Liver (tissue), 9 donors: Measurements from ENCODE around the gene PROK1. TPM values are rescaled to one million over a fixed set of nuclear protein-coding genes. Genes with fewer than 3 reads are reported as not detected.

Experiments
- DNase-seq: peaks from one replicate; pipeline ENCODE4 v3.0.0-alpha.2; 2017; ENCODE audit warnings: low spot score
- H3K27ac ChIP-seq, 2 donors: one replicate each; pipeline ENCODE4 v1.7.0; 2013; ENCODE audit warnings: inconsistent platforms in 2 of 2, low read length in 2 of 2, control low read depth in 1 of 2, low read depth in 1 of 2, mild to moderate bottlenecking in 1 of 2
- H3K27me3 ChIP-seq, 4 donors: one replicate each; pipeline versions ENCODE4 v1.6.1 to v1.7.0; 2013; ENCODE audit warnings: low read length in 3 of 4, inconsistent platforms in 1 of 4, mild to moderate bottlenecking in 1 of 4, moderate library complexity in 1 of 4; ENCODE audit not compliant: control insufficient read depth in 4 of 4, insufficient read depth in 4 of 4
- H3K36me3 ChIP-seq, 4 donors: one replicate each; pipeline versions ENCODE4 v1.6.1 to v1.7.0; 2013; ENCODE audit warnings: low read length in 3 of 4, mild to moderate bottlenecking in 3 of 4, low read depth in 1 of 4, moderate library complexity in 1 of 4; ENCODE audit not compliant: control insufficient read depth in 4 of 4, insufficient read depth in 3 of 4
- H3K4me1 ChIP-seq, 4 donors: one replicate each; pipeline versions ENCODE4 v1.6.1 to v1.7.0; 2013; ENCODE audit warnings: low read length in 3 of 4, mild to moderate bottlenecking in 3 of 4, moderate library complexity in 1 of 4; ENCODE audit not compliant: control insufficient read depth in 4 of 4, insufficient read depth in 4 of 4
- H3K4me3 ChIP-seq, 3 donors: one replicate each; pipeline versions ENCODE4 v1.6.1 to v1.7.0; 2013; ENCODE audit warnings: low read length in 3 of 3, control low read depth in 1 of 3, low read depth in 1 of 3, mild to moderate bottlenecking in 1 of 3
- H3K9ac ChIP-seq, 2 donors: one replicate each; pipeline ENCODE4 v1.7.0; 2013; ENCODE audit warnings: low read length in 2 of 2, mild to moderate bottlenecking in 2 of 2, moderate library complexity in 2 of 2, control low read depth in 1 of 2, low read depth in 1 of 2
- H3K9me3 ChIP-seq, 4 donors: one replicate each; pipeline versions ENCODE4 v1.6.1 to v1.7.0; 2013; ENCODE audit warnings: low read length in 3 of 4; ENCODE audit not compliant: control insufficient read depth in 4 of 4
- EGR1 ChIP-seq, 2 donors: IDR thresholded peaks; 2 replicates each; pipeline ENCODE4 v1.6.1; 2016 to 2018; ENCODE audit warnings: antibody characterized with exemption in 2 of 2, low read depth in 2 of 2
- FOXA1 ChIP-seq: IDR thresholded peaks from 2 replicates; pipeline ENCODE4 v1.6.1; 2016; ENCODE audit warnings: antibody characterized with exemption
- FOXA2 ChIP-seq: IDR thresholded peaks from 2 replicates; pipeline ENCODE4 v1.6.1; 2016; ENCODE audit warnings: antibody characterized with exemption
- GABPA ChIP-seq, 2 donors: IDR thresholded peaks in 1 of 2; conservative IDR thresholded peaks in 1 of 2; 2 replicates each; pipeline ENCODE4 v1.6.1; 2016; ENCODE audit warnings: antibody characterized with exemption in 2 of 2, mild to moderate bottlenecking in 1 of 2, moderate library complexity in 1 of 2
- HNF4A ChIP-seq, 2 donors: conservative IDR thresholded peaks; 2 replicates each; pipeline ENCODE4 v1.6.1; 2016; ENCODE audit warnings: antibody characterized with exemption in 2 of 2, mild to moderate bottlenecking in 2 of 2
- HNF4G ChIP-seq: IDR thresholded peaks from 2 replicates; pipeline ENCODE4 v1.6.1; 2016; ENCODE audit warnings: antibody characterized with exemption
- JUND ChIP-seq, 2 donors: IDR thresholded peaks; 2 replicates each; pipeline ENCODE4 v1.6.1; 2016; ENCODE audit warnings: antibody characterized with exemption in 2 of 2
- NR2F2 ChIP-seq: IDR thresholded peaks from 2 replicates; pipeline ENCODE4 v1.6.1; 2016; ENCODE audit warnings: antibody characterized with exemption
- RAD21 ChIP-seq, 2 donors: IDR thresholded peaks; 2 replicates each; pipeline ENCODE4 v1.6.1; 2016; ENCODE audit warnings: antibody characterized with exemption in 2 of 2, mild to moderate bottlenecking in 2 of 2
- SP1 ChIP-seq: IDR thresholded peaks from 2 replicates; pipeline ENCODE4 v1.6.1; 2018; ENCODE audit warnings: antibody characterized with exemption, mild to moderate bottlenecking
- TAF1 ChIP-seq: conservative IDR thresholded peaks from 2 replicates; pipeline ENCODE4 v1.6.1; 2016; ENCODE audit warnings: antibody characterized with exemption, mild to moderate bottlenecking
- WGBS: extraction: QIAGEN DNeasy Blood & Tissue Kit; methylation state at CpG from one replicate; pipeline ENCODE4 v1.1.7; 2013; 5-methylcytosine and 5-hydroxymethylcytosine counted together
- polyA plus RNA-seq, 2 donors: library from polyadenylated mRNA; stranded (reverse) in 1 of 2; unstranded in 1 of 2; fragments of 200-250 nt in 1 of 2; fragments of >200 nt in 1 of 2; fragmentation: Nextera tagmentation in 1 of 2; extraction: Ambion mirVana in 1 of 2; gene quantifications; one replicate each; pipeline versions ENCODE4 v1.2.1 to v1.2.3, GENCODE V29; 2013 to 2015
- total RNA-seq, 2 donors: library from RNA; depleted of rRNA; stranded (reverse); fragments of >200 nt; gene quantifications; one replicate each; pipeline ENCODE4 v1.2.3, GENCODE V29; 2014
- TF ChIP-seq, protein P1 (sequence below): IDR thresholded peaks from 2 replicates; pipeline ENCODE4 v1.6.1; 2016; ENCODE audit warnings: antibody characterized with exemption
- TF ChIP-seq, protein P2 (sequence below): IDR thresholded peaks from 2 replicates; pipeline ENCODE4 v1.6.1; 2016; ENCODE audit warnings: antibody characterized with exemption
- TF ChIP-seq, protein P3 (sequence below): fragments of 150-350 bp; IDR thresholded peaks from 2 replicates; pipeline ENCODE4 v1.5.1; 2017; ENCODE audit warnings: improper control_type of control experiment, low read depth, low read length; ENCODE audit not compliant: missing input control
- TF ChIP-seq, protein P4 (sequence below): IDR thresholded peaks from 2 replicates; pipeline ENCODE4 v1.6.1; 2016; ENCODE audit warnings: antibody characterized with exemption, mild to moderate bottlenecking
- donor health status: healthy.
- donor health status: healthy.
- donor health status: healthy.
- donor health status: healthy.
- donor health status: healthy.

PROK1 gene
- total and polyA plus RNA-seq, 4 donors = 0.03 TPM; not detected in 3

DNA sequence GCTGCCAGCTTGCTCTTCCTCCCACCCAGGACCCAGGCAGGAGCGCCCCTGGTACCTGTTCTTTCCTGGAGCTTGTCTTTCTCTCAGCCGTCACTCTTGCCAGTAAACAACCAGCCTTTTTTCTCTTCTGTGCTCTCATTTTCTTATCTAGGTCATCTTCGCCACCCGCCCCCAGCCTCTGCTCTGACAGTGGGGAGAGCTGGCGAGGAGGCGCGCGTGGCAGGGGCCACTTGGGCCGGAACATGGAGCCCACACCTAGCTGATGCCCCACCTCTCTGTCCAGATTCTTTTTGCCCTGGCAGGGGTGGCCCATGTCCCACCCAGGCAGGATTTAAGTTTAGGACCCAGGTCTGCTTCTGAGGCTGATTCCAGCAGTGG is 32.3 kb downstream of the PROK1 start:
- Histone ChIP-seq H3K4me3 (no peak overlapping the region), H3K4me1 (peaks cover 0 to 2% (median under 1%) of the 10 kb centered on the region in 4 donors), H3K27ac (no peak overlapping the region), H3K27me3 (no peaks in the 10 kb centered on the region), H3K9me3 (no peaks in the 10 kb centered on the region), H3K9ac (no peak overlapping the region), H3K36me3 (no peaks in the 10 kb centered on the region)
- no peak for DNase-seq
- TF ChIP-seq NR2F2 (no peak), FOXA2 (no peak), RAD21 (IDR thresholded peaks at IDR 0.05) (no peak), HNF4A (conservative IDR thresholded peaks at IDR 0.05) (no peak), JUND (IDR thresholded peaks at IDR 0.05) (no peak), SP1 (no peak), TAF1 (no peak), HNF4G (no peak), EGR1 (IDR thresholded peaks at IDR 0.05; ENCODE audit: low read depth in 2 of 2) (no peak), FOXA1 (no peak)
- TF ChIP-seq, protein P1, sequence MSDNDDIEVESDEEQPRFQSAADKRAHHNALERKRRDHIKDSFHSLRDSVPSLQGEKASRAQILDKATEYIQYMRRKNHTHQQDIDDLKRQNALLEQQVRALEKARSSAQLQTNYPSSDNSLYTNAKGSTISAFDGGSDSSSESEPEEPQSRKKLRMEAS = no peak
- TF ChIP-seq, protein P2, sequence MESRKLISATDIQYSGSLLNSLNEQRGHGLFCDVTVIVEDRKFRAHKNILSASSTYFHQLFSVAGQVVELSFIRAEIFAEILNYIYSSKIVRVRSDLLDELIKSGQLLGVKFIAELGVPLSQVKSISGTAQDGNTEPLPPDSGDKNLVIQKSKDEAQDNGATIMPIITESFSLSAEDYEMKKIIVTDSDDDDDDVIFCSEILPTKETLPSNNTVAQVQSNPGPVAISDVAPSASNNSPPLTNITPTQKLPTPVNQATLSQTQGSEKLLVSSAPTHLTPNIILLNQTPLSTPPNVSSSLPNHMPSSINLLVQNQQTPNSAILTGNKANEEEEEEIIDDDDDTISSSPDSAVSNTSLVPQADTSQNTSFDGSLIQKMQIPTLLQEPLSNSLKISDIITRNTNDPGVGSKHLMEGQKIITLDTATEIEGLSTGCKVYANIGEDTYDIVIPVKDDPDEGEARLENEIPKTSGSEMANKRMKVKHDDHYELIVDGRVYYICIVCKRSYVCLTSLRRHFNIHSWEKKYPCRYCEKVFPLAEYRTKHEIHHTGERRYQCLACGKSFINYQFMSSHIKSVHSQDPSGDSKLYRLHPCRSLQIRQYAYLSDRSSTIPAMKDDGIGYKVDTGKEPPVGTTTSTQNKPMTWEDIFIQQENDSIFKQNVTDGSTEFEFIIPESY = no peak
- TF ChIP-seq, protein P3, sequence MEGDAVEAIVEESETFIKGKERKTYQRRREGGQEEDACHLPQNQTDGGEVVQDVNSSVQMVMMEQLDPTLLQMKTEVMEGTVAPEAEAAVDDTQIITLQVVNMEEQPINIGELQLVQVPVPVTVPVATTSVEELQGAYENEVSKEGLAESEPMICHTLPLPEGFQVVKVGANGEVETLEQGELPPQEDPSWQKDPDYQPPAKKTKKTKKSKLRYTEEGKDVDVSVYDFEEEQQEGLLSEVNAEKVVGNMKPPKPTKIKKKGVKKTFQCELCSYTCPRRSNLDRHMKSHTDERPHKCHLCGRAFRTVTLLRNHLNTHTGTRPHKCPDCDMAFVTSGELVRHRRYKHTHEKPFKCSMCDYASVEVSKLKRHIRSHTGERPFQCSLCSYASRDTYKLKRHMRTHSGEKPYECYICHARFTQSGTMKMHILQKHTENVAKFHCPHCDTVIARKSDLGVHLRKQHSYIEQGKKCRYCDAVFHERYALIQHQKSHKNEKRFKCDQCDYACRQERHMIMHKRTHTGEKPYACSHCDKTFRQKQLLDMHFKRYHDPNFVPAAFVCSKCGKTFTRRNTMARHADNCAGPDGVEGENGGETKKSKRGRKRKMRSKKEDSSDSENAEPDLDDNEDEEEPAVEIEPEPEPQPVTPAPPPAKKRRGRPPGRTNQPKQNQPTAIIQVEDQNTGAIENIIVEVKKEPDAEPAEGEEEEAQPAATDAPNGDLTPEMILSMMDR = no peak
- TF ChIP-seq, protein P4, sequence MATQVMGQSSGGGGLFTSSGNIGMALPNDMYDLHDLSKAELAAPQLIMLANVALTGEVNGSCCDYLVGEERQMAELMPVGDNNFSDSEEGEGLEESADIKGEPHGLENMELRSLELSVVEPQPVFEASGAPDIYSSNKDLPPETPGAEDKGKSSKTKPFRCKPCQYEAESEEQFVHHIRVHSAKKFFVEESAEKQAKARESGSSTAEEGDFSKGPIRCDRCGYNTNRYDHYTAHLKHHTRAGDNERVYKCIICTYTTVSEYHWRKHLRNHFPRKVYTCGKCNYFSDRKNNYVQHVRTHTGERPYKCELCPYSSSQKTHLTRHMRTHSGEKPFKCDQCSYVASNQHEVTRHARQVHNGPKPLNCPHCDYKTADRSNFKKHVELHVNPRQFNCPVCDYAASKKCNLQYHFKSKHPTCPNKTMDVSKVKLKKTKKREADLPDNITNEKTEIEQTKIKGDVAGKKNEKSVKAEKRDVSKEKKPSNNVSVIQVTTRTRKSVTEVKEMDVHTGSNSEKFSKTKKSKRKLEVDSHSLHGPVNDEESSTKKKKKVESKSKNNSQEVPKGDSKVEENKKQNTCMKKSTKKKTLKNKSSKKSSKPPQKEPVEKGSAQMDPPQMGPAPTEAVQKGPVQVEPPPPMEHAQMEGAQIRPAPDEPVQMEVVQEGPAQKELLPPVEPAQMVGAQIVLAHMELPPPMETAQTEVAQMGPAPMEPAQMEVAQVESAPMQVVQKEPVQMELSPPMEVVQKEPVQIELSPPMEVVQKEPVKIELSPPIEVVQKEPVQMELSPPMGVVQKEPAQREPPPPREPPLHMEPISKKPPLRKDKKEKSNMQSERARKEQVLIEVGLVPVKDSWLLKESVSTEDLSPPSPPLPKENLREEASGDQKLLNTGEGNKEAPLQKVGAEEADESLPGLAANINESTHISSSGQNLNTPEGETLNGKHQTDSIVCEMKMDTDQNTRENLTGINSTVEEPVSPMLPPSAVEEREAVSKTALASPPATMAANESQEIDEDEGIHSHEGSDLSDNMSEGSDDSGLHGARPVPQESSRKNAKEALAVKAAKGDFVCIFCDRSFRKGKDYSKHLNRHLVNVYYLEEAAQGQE = no peak
- 62% methylated on average over 9 of the region's 9 CpGs for WGBS

DNA sequence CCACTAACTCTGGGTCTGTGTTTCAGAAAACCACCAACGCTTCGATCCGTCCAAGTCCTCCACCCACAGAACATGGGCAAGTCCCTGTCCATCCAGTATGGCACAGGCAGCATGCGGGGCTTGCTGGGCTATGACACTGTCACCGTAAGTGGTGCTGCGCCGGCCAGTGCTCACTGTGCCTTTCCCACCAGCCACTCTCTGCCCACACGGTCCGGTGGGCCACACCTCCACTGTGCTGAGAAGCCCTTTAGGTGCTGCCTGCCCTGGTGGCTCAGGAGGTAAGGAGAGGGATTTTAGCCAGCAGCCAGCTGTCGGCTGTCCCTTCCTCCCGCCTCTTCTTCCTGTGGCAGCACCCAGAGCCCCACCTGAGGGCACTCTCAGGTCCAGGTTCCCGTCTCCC is 33.9 kb downstream of the PROK1 start:
- Histone ChIP-seq H3K4me3 (no peak overlapping the region), H3K27me3 (no peaks in the 10 kb centered on the region)
- TF ChIP-seq, protein P3 = no peak
- TF ChIP-seq FOXA2 = no peak
- TF ChIP-seq TAF1 = no peak
- no peak for TF ChIP-seq EGR1 (IDR thresholded peaks at IDR 0.05; ENCODE audit: low read depth in 2 of 2)
- TF ChIP-seq GABPA (IDR thresholded peaks at IDR 0.05 in 1 of 2, conservative IDR thresholded peaks at IDR 0.05 in 1 of 2) = no peak
- no peak for TF ChIP-seq NR2F2

More for the DNA sequence above, 33.9 kb downstream of the PROK1 start:
- Histone ChIP-seq H3K9me3 (no peaks in the 10 kb centered on the region), H3K4me1 (peaks cover 0 to 2% (median under 1%) of the 10 kb centered on the region in 4 donors), H3K9ac (no peak overlapping the region), H3K36me3 (no peaks in the 10 kb centered on the region), H3K27ac (no peak overlapping the region)
- DNase-seq = no peak
- WGBS = 90% methylated on average over 12 of the region's 12 CpGs
